Effector CD4-positive, alpha-beta T cell (primary cell): Measurements from ENCODE around the gene TTLL5.

Experiments used
- DNase-seq: peaks from one replicate; pipeline ENCODE4 v3.0.0-alpha.2; 2020

TTLL5 gene

DNA sequence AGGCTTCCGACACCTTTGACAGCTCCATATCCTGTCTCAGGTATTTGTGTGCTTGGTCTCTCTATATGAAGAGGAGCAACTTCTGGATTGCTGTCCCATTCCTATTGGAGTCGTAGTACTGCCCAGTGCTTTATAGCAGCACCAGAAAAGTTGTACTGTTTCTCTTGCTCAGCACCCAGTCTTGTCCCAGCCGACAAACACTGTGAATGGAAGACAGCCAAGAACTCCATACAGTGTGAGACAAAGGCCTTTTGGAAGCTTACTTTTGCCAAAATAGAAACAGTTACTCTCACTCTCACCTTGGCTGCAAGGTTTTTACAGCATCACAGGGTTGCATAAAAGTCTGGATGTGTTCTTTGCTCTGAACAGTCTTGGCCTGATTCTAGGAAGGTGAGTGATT lies 215.5 kb downstream of the TTLL5 start:
- no peak for DNase-seq

- DNase-seq: no peak
These were observed 216.2 kb downstream of the TTLL5 start for GRCh38 chr14:75877292-75877691.

DNA sequence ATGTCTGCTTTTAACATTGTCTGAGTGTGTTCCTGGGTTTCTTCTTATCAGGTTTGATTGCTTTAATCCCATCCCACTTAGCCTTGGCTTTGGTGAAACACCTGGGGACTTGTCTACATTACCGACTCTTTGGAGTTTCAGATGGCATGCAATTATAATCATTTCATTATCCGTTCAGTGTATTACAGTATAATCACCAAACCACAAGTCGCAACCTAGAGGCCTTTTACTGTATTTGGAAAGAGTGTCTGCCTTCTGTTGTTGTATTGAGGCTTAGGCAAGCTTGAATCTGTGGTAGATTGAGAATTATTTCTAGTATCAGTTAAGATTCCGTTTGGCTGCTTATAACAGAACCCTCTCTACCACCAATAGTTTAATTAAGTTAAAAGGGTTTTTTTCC lies 216.8 kb downstream of the TTLL5 start:
- DNase-seq: no peak

DNA sequence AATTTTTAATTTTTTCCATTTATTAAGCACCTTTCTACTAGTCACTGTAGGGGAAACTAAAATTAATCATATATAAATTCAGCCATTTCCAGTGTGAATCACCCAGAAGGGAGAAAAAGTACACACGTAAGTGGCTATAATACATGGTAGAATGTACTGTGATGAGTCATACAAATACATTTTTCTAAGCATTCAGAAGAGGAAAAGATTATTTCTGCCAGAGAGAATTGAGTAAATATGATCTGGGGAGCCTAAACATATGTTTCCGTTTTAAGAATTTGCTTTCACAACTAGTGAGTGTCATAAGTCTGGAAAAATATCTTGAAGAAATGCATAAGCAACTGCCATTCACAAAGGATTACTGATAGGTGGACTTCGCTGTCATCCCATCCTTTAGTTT lies 218.0 kb downstream of the TTLL5 start:
- DNase-seq: no peak

- no peak for DNase-seq
These were observed 219.5 kb downstream of the TTLL5 start for GRCh38 chr14:75880512-75880911.

- DNase-seq: no peak
These were observed 220.9 kb downstream of the TTLL5 start for GRCh38 chr14:75881994-75882393.

GRCh38 chr14:75884198-75884611 lies 223.2 kb downstream of the TTLL5 start:
- DNase-seq: no peak

DNA sequence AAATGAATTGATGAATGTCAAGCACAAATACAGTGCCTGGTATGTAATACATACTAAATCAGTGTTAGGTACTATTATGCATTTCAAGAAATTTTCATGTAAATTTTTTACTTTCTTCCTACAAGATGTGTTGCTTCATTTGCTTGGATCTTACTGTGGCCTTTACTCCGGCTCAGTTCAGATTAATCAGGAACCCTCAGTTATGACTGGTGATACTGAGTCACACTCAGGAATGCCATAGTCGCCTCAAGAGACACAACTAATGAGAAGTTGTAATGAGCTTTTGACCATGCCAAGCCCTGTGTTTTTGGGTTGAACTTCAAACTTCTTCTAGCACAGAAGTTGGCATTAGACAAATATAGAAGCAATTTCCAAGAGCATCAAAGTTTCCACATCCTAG lies 224.8 kb downstream of the TTLL5 start:
- DNase-seq: no peak

DNA sequence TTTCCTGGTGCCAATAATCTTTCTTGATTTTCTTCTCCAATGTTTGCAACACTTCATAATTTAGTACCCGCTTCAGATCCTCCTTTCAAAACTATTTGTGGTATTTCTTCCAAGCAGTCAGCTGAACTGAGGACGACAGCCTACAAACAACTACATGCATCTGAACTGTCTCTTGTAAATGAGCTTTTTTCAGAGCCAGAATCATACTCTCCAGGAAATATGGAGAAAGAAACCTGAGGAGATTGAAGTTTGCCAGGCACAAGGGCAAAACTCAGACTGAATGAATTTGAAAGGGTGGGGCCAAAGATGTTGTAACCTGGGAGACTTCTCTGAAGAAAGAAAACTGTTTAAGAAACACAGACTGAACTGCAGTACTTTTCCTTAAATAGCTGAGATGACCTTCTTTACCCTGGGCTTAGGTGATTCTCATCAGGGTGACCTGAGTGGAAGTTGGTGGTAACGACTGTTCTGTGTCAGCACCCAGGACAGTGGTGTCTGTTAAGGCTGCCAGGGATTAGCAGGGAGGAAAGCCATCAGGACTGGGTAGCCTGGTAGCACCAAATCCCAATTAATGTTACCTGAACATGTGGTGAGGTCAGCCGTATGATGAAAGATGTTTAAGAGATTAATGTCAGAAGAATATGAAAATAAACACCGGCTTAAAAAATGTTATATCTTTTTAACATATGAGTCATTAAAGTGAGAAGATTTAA lies 225.7 kb downstream of the TTLL5 start:
- DNase-seq: no peak

DNA sequence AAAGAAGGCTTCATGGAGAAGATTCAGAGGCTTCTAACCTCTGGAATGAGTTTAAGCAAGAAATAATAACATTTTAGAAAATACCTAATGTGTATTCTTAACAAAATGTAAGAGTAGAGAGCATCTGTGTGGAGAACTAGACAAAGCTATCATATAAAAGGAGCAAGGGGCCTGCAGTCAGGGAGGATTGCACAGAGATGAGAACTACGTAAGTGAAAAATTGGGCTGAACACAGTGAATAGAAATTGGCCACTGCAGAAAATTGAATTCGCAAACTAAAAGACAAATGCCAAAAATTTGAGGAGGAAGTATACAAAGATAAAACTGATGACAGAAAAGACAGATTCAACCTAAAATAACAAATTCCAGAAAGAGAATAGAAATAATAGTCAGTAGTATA lies 227.9 kb downstream of the TTLL5 start:
- DNase-seq: no peak

DNA sequence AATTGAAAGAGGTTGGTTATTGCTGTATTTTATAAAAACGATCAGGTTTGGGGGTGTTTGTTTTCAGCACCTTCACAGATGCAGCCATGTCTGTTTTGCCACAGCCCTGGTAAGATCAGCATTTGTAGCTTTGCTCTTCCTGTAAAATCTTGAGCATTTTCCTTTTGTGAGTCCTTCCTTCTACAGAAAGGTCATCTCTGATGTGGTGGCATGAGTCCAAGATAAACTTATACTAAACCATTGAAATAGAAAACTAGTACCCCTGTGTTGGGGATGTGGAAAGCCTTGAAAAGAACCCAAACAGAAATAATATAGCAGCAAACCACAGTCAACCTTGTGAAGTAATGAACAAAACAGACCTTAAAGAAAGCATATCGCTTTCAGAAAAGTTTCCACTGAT lies 235.3 kb downstream of the TTLL5 start:
- DNase-seq: no peak

DNA sequence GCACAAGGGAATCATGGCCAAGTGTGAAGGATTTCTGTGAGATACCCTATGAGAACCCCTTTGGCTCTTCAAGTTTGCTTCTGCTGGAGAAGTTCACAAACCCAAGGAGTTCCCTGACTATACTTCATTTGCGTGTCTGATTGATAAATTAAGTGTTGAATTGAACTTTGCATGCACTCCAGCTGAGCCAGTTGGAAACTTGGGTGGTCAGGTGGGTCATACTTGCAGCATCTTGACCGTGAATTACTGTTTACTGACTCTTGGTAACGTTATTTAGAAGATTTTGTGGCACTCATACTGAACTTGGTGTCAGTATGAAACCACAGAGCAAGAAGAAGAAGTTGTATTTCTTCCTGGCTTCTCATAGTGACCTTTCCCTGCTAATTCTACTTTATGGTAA lies 243.3 kb downstream of the TTLL5 start:
- DNase-seq: no peak

- no peak for DNase-seq
These were observed 244.3 kb downstream of the TTLL5 start for GRCh38 chr14:75905147-75905904.

DNA sequence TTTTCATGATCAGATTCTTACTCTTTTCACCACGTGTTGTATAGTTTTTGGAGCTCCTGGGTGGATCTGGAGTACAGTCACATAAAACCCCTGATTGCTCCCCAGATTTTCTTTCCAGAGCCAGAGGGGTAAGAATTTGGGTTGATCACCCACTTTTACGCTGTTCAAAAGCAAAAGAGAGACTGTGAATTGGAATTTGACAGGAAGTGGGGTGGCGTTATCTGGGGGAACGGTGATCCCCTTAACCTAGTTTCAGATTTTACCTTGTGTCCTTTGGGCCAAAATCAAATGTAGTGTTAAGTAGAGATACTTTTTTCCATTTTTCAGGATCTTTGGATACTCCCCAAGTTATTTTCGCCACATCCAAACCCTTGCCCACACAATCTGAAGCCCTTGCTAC lies 245.2 kb downstream of the TTLL5 start:
- no peak for DNase-seq

DNA sequence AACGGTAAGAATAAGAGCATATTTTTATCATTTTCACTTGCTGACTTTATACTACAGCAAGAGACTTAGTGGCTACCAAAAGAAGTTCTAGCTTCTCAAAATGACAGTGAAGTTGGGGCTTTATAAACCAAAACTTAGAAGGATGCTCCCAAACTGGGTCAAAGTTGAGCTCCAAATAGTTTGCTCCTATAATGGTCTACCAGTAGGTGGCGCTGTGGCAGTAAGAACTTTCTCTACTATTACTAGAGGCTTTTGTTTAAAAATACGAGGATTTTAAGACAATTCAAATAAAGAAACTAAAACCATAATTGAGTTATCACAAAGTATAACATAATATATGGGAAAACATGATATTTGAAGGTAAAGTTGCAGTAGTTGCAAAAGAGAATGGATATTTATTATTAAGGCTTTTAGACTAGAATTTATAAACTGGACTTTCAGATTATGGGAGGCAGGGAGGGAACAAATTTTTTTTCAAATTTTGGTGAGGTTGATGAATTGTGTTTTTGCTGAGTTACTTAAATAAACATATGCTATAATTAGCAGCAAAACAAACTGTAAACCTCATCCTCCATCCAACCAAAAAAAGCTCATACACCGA lies 245.7 kb downstream of the TTLL5 start:
- DNase-seq: peak; percentile 72

DNA sequence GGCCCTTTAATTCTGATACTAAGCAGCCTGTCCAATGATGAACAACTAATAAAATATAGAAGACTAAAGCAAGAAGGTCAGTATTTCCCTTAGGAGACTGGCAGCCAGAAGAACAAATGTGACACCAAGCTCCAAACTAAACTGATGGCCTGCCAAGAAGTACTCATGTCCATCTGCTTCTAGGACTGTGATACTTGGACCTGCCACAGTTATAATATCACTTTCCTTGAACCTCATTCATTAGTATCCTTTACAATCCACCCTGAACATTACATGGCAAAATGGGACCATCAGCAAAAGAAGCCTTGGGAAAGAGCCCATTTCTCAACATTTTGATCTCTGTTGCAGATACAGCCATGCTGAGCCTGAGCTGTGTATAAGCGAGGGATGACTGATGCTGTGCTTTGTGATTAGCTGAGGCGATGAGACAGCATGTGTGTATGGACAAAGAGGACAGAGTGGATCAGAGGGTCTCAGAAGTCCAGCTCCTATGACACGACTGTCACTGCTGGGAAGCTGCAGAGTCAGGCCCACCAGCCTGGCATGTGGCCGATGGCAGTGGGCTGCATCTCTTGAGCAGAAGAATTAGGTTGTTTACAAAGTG lies 246.8 kb downstream of the TTLL5 start:
- DNase-seq: no peak

DNA sequence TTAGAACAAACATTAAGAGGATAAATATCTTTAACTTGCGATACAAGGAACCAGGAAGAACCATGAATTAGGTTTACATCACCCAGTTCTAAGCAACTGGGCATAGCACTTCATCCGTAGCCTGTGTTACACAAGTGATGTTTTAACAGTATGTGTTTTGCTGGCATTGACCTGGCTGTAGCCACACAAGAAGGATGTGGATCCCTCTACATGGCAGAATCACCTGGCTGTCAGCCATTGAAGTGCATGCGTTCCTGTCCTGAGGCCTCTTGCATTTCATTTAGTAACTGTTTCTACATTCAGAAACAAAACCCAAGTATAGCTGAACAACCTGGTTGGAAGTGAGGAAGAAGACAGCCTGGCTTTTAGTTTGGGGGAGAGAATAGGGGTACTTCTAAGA lies 248.6 kb downstream of the TTLL5 start:
- DNase-seq: no peak

- DNase-seq: no peak
These were observed 249.0 kb downstream of the TTLL5 start for GRCh38 chr14:75910048-75910447.

DNA sequence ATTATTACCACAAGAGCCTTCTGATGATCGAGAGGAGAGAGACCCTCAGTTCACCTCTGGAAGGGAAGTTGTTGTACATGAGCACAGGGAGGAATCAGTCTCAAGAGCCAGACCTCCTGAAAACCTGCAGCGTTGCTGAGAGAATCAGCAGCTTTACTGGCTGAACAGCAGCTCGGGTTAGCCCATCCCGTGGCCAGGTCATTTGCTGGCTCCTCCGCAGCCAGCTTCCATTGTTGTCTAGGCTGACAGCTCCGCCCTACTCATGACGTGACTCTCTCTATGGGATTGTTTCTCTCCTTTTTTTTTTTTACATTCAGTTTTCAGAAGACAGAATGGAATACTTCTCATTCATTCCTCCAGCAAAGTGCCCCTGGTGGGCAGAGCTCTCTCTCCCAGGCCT lies 250.8 kb downstream of the TTLL5 start:
- no peak for DNase-seq

- no peak for DNase-seq
These were observed 252.1 kb downstream of the TTLL5 start for GRCh38 chr14:75913183-75913582.

- no peak for DNase-seq
These were observed 254.0 kb downstream of the TTLL5 start for GRCh38 chr14:75915045-75915444.

- DNase-seq: no peak
These were observed 256.4 kb downstream of the TTLL5 start for GRCh38 chr14:75917322-75917945.

- DNase-seq: no peak
These were observed 256.9 kb downstream of the TTLL5 start for GRCh38 chr14:75917946-75918335.
